Ovary (tissue), 3 donors: ENCODE data around the gene TRMU.

Experiments used
- EP300 ChIP-seq: sonication (generic); formaldehyde crosslinking; IDR thresholded peaks from one replicate; pipeline ENCODE4 v1.6.1; 2017; ENCODE audit warnings: antibody characterized with exemption
- POLR2A ChIP-seq: fragments of 450-650 bp; IDR thresholded peaks from one replicate; pipeline ENCODE4 v1.6.1; 2017; ENCODE audit warnings: antibody characterized with exemption, mild to moderate bottlenecking, moderate library complexity
- TF ChIP-seq, protein P1 (sequence below), 3 donors: fragments of 450-650 bp in 2 of 3; fragments of 200-600 bp in 1 of 3; IDR thresholded peaks; one replicate each; pipeline versions ENCODE4 v1.5.1 to v1.8.0; 2016 to 2022; ENCODE audit warnings: antibody characterized with exemption in 3 of 3, mild to moderate bottlenecking in 1 of 3
- donor health status: DM: no; HTN: no; CAD: no.

DNA sequence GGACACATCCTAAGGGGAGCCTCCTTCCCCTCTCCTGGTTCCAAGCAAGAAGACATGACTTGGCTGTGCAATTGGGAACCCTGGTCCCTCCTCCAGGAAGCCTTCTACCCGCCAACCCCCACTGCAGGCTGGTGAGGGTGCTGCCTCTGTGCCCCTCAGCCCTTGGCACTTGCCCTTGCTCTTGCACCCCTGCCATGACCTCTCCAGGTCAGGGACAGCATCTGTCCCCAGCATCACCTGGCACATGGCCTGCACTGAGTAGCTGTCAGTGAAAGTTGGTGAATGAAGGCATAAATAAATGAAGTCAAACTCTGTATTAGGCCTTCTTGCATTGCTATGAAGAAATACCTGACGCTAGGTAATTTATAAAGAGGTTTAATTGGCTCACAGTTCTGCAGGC, 40.7 kb upstream of the TRMU start:
- TF ChIP-seq, protein P1, sequence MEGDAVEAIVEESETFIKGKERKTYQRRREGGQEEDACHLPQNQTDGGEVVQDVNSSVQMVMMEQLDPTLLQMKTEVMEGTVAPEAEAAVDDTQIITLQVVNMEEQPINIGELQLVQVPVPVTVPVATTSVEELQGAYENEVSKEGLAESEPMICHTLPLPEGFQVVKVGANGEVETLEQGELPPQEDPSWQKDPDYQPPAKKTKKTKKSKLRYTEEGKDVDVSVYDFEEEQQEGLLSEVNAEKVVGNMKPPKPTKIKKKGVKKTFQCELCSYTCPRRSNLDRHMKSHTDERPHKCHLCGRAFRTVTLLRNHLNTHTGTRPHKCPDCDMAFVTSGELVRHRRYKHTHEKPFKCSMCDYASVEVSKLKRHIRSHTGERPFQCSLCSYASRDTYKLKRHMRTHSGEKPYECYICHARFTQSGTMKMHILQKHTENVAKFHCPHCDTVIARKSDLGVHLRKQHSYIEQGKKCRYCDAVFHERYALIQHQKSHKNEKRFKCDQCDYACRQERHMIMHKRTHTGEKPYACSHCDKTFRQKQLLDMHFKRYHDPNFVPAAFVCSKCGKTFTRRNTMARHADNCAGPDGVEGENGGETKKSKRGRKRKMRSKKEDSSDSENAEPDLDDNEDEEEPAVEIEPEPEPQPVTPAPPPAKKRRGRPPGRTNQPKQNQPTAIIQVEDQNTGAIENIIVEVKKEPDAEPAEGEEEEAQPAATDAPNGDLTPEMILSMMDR (IDR thresholded peaks at IDR 0.05): no peak
- TF ChIP-seq POLR2A: no peak
- no peak for TF ChIP-seq EP300
